Iris pigment epithelial cell (primary cell): Measurements from ENCODE around the gene NUMA1.

Experiments
- DNase-seq: peaks from one replicate; pipeline ENCODE4 v3.0.0-alpha.2; 2011; ENCODE audit warnings: low read depth

Gene NUMA1

DNA sequence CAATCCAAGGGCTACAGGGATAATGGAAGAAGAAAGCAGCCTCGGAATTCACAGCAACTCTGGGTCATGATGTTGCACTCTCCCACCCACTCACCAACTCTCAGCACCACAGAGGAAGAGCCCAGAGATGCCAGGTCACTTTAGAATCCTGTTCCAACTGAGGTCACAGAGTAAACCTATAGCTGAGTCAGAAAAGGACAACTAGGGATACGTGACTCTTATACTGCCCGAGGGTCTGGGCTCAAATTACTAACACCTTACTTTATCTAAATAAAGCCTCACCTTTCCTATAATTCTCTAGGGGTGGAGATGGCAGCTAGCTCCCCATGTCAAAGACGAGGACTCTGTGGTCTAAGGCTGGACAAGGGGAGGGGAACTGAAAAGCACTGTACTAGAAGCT, 57.0 kb downstream of the NUMA1 start:
- no peak for DNase-seq

DNA sequence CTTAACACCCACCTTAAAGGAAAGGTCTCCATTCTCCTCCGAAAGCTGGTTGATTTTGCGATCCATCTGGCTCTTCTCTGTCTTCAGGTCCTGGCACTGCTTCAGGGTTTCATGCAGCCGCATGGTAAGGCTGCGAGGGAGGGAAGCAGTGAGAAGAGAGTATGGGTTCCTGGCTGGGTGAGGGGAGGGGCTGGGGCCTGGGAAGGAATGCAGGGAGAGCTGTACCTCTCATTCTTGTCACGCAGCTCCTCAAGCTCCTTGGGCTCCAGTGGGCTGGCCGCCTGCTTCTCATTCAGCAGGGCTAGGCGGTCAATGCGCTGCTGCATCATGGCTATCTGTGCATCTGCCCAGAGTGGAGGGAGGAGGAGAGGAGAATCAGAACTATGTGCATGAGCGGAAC, 62.2 kb downstream of the NUMA1 start:
- DNase-seq: no peak

DNA sequence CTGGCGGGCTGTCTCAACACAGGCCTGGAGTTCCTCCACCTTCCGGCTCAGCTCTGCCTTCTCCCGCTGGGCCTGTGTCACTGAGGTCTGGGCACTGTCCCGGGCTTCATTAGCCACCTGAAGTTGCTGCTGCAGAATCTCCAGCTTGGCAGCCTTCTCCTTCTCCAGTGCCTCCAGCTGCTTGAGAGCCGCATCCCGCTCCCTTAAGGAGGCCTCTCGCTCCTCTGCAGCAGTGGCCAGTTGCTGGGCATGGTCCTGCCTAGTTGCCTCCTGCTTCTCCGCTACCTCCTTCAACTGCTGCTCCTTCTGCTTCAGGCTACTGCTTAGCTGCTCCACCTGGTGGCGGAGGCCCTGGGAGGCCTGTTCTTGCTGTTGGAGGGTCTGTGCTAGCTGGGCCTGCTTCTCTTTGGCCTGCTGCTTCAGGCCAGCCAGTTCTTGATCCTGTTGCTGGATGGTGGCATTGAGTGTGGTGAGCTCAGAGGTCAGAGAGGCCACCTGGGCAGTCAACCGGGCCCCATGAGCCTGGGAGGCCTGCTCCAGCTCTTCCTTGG, 64.8 kb downstream of the NUMA1 start:
- peak; percentile 41 for DNase-seq

DNA sequence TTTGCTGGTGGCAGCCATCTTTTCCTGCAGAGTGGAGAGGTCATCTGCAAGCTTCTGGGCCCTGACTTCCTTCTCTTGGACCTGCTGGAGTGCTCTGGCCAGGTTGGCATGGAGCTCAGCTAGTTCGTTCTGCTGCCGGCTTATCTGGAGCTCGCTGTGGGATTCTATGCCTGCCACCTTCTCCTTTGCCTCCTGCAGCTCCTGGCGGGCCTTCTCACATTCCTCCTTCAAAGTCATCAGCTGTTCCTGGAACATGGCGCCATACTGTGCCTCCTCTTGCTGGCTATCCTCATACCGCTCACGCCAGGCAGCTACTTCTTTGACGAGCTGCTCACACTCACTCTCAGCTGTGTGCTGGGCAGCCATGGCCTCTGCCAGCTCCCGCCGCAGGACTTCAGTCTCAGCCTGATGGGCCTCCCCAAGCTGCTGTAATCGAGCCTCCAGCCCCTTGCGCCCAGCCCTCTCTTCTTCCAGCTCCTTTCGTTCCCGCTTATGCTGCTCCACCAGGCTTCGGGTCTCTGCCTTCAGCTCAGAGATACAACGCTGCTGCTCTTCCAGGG, 65.5 kb downstream of the NUMA1 start:
- no peak for DNase-seq

DNA sequence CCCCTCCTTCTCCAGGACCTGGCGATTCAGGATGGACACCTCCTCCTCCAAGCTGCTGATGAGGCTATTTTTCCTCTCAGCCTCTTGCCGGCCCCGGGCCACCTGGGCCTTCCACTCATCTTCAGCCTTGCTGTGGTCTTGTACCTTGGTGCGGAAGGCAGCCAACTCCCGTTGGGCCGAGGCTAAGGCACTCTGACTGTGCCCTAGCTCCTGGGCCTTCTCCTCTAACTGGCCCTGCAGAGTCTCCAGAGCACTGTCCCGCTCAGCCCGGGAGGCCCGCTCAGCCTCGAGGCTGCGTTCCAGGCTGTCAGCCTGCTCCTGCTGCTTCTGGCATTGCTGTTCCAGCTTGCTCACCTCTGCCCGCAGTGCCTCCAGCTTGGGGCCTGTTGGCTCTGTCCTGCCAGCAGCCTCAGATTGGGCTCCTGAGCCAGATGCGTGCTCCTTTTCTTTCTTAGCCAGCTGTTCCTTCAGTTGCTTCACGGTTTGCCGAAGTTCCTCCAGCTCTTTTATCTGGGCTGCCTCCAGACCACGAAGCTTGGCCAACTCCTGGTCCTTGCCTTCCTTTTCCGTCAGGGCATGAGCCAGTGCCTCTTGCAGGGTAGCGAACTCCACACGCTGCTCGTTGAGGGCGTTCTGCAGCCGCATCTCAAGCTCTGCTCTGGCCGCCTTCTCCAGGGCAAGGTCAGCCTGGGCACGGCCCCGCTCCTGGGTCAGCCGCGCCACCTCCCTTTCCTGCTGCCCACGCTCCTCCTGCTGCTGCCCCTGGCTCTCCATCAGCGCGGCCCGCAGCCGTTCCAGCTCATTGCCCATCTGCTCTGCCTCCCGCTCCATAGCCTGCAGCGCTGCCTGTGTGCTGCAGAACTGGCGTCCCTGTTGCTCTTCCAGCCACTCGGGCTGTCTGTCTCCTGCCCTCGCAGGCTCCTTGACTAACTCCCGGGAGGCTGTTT, 66.3 kb downstream of the NUMA1 start:
- DNase-seq: no peak

DNA sequence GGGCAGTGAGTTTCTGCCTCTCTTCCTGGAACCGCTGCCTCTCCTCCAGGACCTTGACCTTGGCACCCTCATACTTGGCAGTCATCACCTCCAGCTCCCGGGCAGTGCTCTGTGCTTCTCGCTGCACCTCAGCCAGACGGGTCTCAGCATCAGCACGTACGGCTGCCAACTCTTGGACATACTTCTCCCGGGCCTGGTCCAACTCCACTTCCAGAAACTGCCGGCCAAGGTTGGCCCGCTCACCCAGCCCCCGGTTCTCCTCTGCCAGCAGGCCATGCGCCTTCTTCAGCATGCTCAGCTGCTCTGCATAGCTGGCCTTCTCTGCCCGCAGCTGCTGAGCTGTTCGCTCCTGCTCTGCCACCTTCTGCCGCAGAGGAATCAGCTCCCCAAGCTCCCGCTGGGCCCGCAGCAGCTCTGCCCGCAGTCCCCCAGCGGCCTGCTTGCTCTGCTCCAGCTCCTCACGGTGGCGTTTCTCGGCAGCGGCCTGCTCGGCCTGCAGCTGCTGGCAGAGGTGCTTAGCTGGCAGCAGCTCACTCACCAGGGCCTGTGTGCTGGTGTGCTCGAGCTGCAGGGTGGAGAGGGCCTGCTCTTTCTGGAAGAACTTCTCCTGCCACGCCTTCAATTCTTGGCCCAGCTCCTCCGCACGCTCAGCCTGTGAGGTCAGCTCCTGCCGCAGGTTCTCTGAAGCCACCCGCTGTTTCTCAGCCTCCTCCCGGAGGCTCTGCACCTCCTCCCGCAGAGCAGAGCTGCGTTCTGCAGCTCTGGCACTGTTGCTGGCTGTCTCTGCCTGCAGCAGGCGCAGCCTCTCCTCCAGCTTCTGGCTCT, 67.2 kb downstream of the NUMA1 start:
- peak; percentile 63 for DNase-seq

DNA sequence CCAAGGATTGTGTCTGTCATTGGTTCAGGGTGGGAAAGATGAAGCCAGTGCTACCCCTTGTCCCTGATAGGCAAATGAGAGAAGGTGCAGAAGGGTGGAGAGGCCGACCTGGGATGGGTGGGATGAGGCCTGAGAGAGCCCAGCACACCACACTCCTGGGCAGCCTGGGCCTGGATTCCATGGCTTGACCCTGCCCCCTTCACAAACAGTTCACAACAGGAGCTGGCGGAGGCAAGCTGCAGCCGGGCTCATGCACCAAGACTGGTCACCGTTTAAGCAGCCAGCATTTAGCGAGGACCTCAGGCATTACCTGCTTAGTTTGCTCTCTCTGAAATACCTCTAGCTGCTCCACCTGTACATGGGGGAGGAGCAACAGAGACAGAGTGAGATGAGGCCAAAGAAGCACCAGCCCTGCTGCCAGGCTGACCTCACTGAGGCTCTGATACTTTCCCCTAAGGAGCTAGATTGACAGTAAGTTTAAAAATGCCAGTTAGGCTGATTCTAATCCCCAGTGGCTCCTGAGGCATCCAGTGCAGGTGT, 68.2 kb downstream of the NUMA1 start:
- no peak for DNase-seq

DNA sequence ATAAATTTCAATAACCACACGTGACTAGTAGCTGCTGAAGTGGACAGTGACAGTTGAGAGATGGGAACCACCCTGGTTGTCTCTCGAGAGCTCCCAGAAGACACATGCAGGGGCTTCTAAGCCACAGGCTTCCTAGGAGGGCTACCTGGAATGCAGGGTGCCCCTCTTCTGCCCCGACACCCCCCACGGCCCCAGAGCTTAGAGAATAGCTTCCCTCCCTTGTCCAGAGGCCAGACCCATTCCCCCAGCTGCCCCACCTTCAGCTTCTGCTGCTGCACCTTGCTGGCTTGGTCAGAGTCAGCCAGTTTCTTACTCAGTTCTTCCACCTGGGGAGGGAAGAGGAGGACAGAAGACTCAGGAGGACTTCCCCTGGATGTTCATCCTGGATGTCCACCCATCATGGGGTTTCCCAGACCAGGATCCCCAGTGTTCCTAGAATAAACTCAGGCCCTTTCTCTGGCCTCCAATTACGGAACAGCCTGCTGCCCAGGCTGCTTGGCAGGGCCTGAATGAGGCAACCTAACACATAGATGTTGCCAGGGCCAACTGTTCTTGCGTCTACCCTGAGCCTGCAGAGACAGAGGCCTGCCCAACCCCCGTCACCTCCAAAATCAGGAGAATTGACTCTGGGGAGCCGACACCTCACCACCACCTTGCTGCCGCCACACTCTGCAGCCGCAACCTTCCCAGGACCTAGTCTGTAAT, 69.7 kb downstream of the NUMA1 start:
- DNase-seq: no peak

DNA sequence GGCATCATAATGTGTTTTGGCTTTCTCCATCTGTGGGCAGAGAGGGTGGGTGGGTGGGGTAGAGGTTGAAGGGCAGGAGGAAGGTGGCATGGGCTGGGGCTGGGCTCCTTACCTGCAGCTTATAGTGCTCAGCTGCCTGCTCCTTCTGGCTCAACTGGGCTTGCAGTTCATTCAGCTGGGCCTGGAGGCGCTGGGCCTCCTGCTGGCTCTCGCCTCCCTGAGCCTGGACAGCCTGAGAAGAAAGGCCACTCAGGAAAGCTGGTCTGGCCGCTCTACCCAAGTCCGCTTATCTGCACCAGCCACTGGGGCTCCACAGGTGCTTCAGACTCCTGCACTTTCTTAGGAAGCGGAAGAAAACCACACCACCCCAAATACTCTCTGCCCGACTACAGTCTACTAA, 71.2 kb downstream of the NUMA1 start:
- DNase-seq: no peak

DNA sequence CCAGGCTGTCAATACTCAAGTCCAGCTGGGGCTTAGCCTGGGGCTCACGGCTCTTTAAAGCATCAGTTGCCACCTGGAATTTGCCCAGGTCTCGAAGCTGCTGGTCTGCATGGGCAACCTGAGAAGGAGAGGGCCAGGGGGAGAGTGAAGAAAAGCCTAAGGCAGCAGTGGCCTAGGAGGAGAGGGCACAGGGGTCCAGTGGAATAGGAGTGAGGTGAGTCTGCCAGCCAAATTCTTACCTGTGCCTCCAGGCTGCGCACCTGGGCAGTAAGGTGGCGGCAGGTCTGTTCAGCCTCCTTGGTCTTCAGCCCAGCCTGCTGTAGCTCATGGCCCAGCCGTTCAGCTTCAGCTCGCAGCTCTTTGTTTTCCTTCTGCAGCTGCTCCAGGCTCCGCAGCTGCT, 71.6 kb downstream of the NUMA1 start:
- no peak for DNase-seq

DNA sequence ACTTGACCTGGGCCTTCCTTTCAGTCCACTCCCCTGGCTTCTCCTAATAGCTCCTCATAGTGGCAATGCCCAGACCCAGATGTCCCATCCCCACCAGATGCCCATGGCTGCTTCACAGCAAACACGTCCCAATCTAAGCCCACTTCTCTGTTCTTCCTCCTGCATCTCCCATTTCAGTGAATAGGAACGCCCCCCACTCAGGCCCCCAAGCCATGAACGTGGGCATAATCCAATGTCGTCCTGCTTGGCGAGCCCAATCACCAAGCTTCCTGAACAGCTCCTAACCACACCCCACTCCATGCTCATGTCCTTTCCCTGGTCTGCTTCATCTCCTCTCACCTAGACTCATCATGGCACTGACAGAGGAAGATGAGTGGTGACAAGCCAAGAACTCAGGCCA, 72.8 kb downstream of the NUMA1 start:
- DNase-seq: no peak

DNA sequence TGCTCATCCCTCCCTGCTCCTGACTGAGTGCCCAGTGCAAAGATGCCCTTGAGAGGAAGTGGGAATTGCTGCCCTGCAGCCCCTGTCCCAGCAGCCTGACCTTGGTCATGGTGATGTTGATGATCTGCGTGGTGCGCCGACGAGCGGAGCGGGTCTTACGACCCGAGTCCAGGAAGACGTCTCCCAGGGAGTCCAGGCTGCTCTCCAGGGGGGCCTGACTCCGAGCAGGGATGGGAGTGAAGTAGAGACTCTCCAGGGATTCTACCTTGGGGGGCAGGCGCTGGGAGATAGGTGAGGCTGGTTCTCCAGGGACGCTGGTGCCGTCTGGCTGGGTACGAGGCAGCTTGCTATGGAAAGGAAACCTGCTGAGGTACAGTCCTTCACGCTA, 73.3 kb downstream of the NUMA1 start:
- DNase-seq: no peak

DNA sequence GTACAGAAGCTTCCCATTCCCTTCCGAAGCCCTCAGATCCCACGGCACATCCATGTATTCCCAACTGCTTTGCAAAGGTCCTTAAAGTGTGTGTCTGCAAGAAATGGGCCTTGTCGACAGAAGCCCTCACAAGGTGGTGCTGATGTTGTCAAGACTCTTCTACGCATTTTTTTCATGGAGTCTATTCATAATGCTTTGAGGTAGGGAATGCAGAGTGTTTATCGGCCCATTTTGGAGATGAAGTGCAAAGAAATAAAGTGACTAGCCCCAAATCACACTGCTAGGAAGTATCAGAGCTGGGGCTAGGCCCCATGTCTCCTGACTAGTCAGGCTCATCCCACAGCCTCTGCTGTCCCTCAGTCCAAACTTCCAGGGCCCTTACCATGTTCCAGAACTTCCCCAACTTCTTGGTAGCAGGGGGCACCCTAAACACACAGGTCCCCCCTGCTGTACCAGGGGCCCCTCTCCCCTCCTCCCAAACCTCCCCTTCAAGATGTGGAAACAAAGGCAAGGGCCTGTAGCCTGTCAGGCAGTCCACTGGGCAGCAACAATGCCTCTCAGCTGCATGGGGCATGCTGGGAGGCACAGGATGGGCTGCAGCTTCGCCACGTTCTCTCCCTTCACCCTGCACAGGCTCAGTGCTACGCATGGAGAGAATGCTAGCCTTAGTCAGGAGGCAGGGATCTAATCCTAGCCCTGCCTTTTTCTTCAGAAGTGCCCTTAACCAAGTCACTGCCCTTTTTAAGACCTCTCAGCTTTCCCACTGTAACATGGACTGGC, 73.8 kb downstream of the NUMA1 start:
- DNase-seq: no peak

DNA sequence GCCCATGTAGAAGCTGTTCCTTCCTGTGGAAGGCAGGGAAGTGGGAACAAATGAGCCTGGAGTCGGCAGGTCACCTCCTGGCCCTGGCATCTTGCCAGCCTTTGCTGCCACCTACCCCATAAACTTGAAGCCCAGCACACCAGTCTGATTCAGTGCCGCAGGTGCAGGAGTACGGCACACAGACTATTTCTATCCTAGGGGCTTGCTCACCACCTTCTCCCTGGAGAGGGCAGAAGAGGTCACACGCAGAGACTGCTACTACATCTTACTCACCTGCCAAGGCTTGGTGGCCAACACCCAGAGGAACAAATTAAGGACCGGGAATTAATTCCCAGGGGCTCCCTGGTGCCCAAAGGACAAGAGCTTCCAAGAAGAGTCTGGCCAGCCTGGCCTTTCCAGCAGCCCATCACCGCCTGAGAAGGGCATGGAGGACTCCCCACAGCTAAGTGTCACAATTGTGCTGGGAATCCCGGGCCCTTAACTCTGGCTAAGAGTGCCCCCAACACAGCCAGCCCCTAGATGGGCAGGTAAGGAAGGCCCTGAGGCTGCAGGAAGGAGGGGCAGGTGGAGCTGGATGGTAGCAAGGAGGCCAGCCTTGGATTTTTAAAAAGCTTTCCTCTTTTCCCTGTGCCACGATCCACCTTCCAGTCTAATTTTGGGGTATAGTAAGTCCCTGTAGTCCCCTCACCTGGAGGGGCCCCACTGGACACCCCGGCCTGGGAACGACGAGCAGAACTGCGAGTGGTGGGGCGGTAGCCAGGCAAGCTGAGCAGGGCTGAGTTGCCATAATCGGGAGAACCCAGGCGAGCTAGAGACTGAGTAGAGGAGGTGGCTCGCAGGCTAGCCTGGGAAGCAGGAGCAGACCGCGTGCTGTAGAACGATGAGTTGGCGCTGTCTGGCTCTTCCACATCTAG, 74.7 kb downstream of the NUMA1 start:
- DNase-seq: no peak

DNA sequence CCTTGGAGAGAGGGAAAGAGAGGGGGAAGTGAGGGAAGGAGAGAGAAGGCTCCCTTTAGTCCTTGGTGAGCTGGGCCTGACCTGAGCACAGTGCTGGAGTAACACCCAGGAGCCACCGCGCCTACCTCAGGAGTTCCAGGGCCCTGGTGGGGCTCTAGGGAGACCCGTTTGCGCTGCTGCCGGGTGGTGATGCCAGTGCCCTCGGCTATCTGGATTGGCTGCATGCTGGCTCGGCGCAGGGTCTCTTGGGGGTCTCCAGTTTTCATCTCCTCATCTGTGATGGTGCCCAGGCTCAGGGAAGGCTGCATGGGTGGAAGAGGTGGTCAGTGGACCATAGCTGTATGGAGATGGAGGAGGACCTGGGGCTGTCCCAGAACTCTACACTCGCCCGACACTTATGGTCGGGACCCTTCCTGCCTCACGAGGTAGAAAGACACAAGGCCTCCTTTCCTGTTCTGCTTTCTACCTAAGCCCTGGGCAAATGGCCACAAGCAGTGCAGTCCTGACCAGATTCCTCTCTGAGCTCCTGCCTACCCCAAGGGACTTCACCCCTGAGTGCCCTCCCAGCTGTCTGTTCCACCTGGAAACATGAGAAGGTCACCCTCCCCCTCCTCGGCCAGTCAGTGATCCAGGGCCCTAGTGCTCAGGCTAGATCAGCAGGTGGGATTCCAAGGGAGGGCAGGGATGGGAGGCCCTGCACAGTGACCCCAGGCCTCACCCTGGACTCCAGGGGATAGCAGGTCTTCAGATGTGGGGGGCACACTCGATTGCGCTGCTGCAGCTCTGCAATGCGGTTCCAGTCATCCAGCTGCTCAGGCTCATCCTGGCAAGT, 75.6 kb downstream of the NUMA1 start:
- no peak for DNase-seq

DNA sequence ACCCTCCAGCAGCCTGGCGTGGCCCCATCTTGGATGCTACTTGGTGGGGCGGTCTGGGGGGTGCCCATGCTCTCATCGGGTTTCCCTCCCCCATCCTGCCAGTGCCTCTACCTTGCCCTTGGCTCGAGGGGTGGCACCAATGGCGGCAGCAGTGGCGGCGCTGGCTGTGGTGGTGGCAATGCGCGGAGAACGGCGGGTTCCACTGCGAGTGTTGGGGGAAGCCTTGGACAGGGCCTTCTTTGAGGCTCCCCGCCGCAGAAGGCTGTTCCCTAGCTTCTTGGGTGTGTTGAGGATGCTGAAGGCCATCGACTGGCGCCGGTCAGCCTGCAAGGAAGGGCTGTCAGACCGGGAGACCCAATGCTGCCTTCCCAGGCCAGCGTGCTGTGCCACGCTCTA, 76.6 kb downstream of the NUMA1 start:
- no peak for DNase-seq

DNA sequence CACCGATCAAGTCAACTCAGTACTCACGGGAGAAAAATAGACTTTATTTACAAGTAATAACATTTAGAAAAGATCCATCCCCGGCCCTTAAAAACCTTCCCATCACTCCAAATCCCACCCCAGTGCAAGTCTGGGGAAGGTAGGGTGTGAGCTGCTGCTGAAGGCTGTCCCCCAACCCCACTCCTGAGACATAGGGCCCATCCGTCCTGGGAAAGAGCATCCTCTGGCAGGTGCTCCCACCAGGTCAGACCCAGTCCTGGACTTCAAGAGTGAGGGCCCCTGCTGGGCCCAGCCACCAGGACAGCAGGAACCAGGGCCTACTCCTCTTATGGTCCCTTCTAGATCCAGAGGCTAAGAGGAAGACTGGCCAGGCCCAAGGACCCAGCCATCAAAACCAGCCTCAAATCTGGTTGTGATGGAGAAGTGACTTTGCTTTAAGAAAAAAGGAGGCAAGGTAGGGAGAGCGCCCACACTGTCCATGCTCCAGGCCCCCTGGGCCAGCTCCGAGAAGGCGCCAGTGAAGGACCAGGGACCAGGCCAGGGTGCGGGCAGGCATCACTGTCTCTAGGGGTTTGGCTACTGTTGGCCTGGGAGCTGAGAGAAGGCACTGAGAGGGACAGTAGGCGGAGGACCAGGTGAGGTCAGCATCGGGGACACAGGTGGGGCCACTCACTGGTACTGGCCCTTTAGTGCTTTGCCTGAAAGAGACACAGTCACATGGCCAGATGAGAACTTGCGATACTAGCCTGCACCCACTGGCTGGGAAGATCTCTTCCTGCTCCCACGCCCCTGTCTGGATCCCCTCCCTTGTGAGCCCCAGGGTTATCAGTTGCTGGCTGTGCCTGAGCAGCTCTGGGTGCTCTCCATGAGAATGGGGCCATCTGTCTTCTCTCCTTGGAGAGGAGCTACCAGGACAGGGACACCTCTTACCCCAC, 77.2 kb downstream of the NUMA1 start:
- no peak for DNase-seq
